HEK293 (cell line): ENCODE results near the gene KIAA1328.

ENCODE experiments used
- CTCF ChIA-PET: fragments of 350-600 bp; formaldehyde crosslinking; extraction: SDS; loops from one replicate; lab custom pipeline; 2021; ENCODE audit warnings: antibody characterized with exemption; lab: Yijun Ruan, JAX
- POLR2A ChIA-PET: fragments of 300-600 bp; formaldehyde crosslinking; extraction: SDS; loops from one replicate; lab custom pipeline; 2020; ENCODE audit warnings: antibody characterized with exemption, inconsistent platforms; lab: Yijun Ruan, JAX
- H3K27ac ChIP-seq: fragments of 200-500 bp; sonication (Bioruptor generic); 2 replicates; pipeline ENCODE4 v1.5.1; 2014; ENCODE audit warnings: low read depth, low read length, control low read depth, inconsistent platforms; ENCODE audit errors: extremely low read depth
- H3K36me3 ChIP-seq, 2 experiments: fragments of 200-500 bp in 1 of 2; sonication (Bioruptor generic) in 1 of 2; 1 replicate in 1 of 2; 2 replicates in 1 of 2; pipeline ENCODE4 v1.5.1; 2014 to 2017; ENCODE audit warnings: inconsistent platforms in 2 of 2, low read length in 2 of 2; ENCODE audit not compliant: control insufficient read depth in 2 of 2, insufficient read depth in 1 of 2
- H3K4me1 ChIP-seq: fragments of 200-500 bp; sonication (Bioruptor generic); 2 replicates; pipeline ENCODE4 v1.5.1; 2014; ENCODE audit warnings: mild to moderate bottlenecking, low read length, inconsistent platforms; ENCODE audit not compliant: control insufficient read depth, insufficient read depth
- H3K4me3 ChIP-seq: 2 replicates; pipeline ENCODE4 v1.5.1; 2011; ENCODE audit warnings: low read depth, mild to moderate bottlenecking, control low read depth, low read length, moderate library complexity
- H3K9me3 ChIP-seq: fragments of 200-500 bp; sonication (Bioruptor generic); 2 replicates; pipeline ENCODE4 v1.5.1; 2014; ENCODE audit warnings: low read depth, low read length, inconsistent platforms; ENCODE audit not compliant: control insufficient read depth, insufficient read depth
- FEZF1 ChIP-seq: fragments of 450-650 bp; formaldehyde crosslinking; IDR thresholded peaks from 2 replicates; pipeline ENCODE4 v1.5.1; 2016; ENCODE audit warnings: missing biosample characterization, missing genetic modification characterization
- GLI4 ChIP-seq: fragments of 450-650 bp; formaldehyde crosslinking; IDR thresholded peaks from 2 replicates; pipeline ENCODE4 v1.5.1; 2016; ENCODE audit warnings: missing biosample characterization, missing genetic modification characterization
- GLIS1 ChIP-seq: fragments of 450-650 bp; formaldehyde crosslinking; IDR thresholded peaks from 2 replicates; pipeline ENCODE4 v1.5.1; 2016; ENCODE audit warnings: missing biosample characterization, missing genetic modification characterization
- KLF7 ChIP-seq: fragments of 450-650 bp; formaldehyde crosslinking; IDR thresholded peaks from 2 replicates; pipeline ENCODE4 v1.5.1; 2016; ENCODE audit warnings: missing biosample characterization, missing genetic modification characterization, borderline replicate concordance
- SCRT2 ChIP-seq: fragments of 450-650 bp; formaldehyde crosslinking; IDR thresholded peaks from 2 replicates; pipeline ENCODE4 v1.5.1; 2016; ENCODE audit warnings: missing biosample characterization, missing genetic modification characterization
- TRIM28 ChIP-seq: IDR thresholded peaks from 2 replicates; pipeline ENCODE4 v1.6.1; 2011; ENCODE audit warnings: low read length, control low read depth, borderline replicate concordance
- ZBTB11 ChIP-seq: fragments of 450-650 bp; formaldehyde crosslinking; conservative IDR thresholded peaks from 2 replicates; pipeline ENCODE4 v1.5.1; 2016; ENCODE audit warnings: low read depth, missing biosample characterization, missing genetic modification characterization
- ZBTB20 ChIP-seq: fragments of 450-650 bp; formaldehyde crosslinking; IDR thresholded peaks from 2 replicates; pipeline ENCODE4 v1.5.1; 2016; ENCODE audit warnings: missing biosample characterization, missing genetic modification characterization
- ZBTB8A ChIP-seq: fragments of 450-650 bp; formaldehyde crosslinking; IDR thresholded peaks from 2 replicates; pipeline ENCODE4 v1.5.1; 2016; ENCODE audit warnings: missing biosample characterization, missing genetic modification characterization
- ZFP3 ChIP-seq: fragments of 450-650 bp; formaldehyde crosslinking; IDR thresholded peaks from 2 replicates; pipeline ENCODE4 v1.5.1; 2016; ENCODE audit warnings: low read depth, missing biosample characterization, missing genetic modification characterization
- ZNF157 ChIP-seq: fragments of 450-650 bp; formaldehyde crosslinking; IDR thresholded peaks from 2 replicates; pipeline ENCODE4 v1.5.1; 2016; ENCODE audit warnings: missing biosample characterization, missing genetic modification characterization
- ZNF175 ChIP-seq: fragments of 450-650 bp; formaldehyde crosslinking; IDR thresholded peaks from 2 replicates; pipeline ENCODE4 v1.5.1; 2016; ENCODE audit warnings: missing biosample characterization, missing genetic modification characterization
- ZNF335 ChIP-seq: fragments of 450-650 bp; formaldehyde crosslinking; conservative IDR thresholded peaks from 2 replicates; pipeline ENCODE4 v1.5.1; 2016; ENCODE audit warnings: missing biosample characterization, missing genetic modification characterization
- ZNF404 ChIP-seq: fragments of 450-650 bp; formaldehyde crosslinking; IDR thresholded peaks from 2 replicates; pipeline ENCODE4 v1.5.1; 2017; ENCODE audit warnings: missing biosample characterization, missing genetic modification characterization
- ZNF426 ChIP-seq: fragments of 450-650 bp; formaldehyde crosslinking; IDR thresholded peaks from 2 replicates; pipeline ENCODE4 v1.5.1; 2017; ENCODE audit warnings: missing biosample characterization, missing genetic modification characterization, mild to moderate bottlenecking, inconsistent platforms, moderate library complexity
- ZNF449 ChIP-seq: fragments of 450-650 bp; formaldehyde crosslinking; IDR thresholded peaks from 2 replicates; pipeline ENCODE4 v1.5.1; 2017; ENCODE audit warnings: missing biosample characterization, mild to moderate bottlenecking, missing genetic modification characterization, moderate library complexity
- ZNF555 ChIP-seq: fragments of 450-650 bp; formaldehyde crosslinking; conservative IDR thresholded peaks from 2 replicates; pipeline ENCODE4 v1.5.1; 2017; ENCODE audit warnings: missing biosample characterization, mild to moderate bottlenecking, missing genetic modification characterization, inconsistent platforms
- ZNF654 ChIP-seq: fragments of 450-650 bp; formaldehyde crosslinking; IDR thresholded peaks from 2 replicates; pipeline ENCODE4 v1.5.1; 2016; ENCODE audit warnings: low read depth, missing biosample characterization, missing genetic modification characterization
- ZNF670 ChIP-seq: fragments of 450-650 bp; formaldehyde crosslinking; IDR thresholded peaks from 2 replicates; pipeline ENCODE4 v1.5.1; 2016; ENCODE audit warnings: missing biosample characterization, missing genetic modification characterization, low read depth
- ZNF830 ChIP-seq: fragments of 450-650 bp; IDR thresholded peaks from 2 replicates; pipeline ENCODE4 v1.5.0; 2018; ENCODE audit warnings: missing biosample characterization, missing genetic modification characterization, low read depth, mild to moderate bottlenecking, moderate library complexity
- TF ChIP-seq, protein P1 (sequence below): fragments of 450-650 bp; formaldehyde crosslinking; IDR thresholded peaks from 2 replicates; pipeline ENCODE4 v1.5.1; 2017; ENCODE audit warnings: missing biosample characterization, missing genetic modification characterization
- TF ChIP-seq, protein P2 (sequence below): fragments of 450-650 bp; formaldehyde crosslinking; IDR thresholded peaks from 2 replicates; pipeline ENCODE4 v1.5.1; 2016; ENCODE audit warnings: missing biosample characterization, missing genetic modification characterization
- TF ChIP-seq, protein P3 (sequence below): fragments of 450-650 bp; formaldehyde crosslinking; IDR thresholded peaks from 2 replicates; pipeline ENCODE4 v1.5.1; 2016; ENCODE audit warnings: missing biosample characterization, missing genetic modification characterization, borderline replicate concordance

KIAA1328 gene

DNA sequence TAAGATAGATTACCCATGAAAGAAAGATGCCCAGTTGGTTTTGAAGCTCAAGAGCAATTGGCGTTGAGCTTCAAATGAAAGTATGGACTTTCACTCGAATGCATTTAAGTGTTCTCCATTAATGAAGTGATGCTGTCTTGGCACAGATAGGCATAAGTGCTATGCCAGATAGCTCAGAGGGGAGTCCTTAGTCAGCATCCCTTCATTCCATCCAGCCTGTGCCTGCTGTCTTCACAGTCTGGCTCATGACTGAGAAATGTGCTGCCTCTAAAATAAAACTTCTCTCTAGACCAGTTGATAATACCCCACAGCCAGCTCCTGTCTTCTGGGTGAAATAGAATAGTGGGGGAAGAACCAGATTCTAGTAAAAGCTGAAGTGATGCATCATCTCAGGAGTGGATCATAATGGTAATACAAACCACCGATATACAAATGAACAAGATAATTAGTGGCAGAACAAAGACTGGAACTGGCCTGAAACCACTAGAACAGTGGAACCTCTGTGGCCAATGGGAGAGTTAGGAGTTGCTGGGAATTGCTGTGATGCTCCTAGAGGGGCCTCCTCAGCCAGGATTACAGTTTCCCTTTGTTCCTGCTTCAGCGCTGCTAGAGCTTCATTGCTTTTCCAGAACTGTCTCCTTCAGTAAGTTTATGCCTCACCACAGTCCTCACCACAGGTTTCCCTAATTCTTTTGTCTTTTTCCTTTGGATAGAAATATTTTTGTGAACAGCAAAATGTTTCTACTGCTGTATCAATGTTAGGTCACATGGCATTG lies 359.3 kb downstream of the KIAA1328 start:
- ChIA-PET CTCF (no interaction called here), POLR2A (no interaction called here)
- H3K4me1 ChIP-seq = no peaks in the 10 kb centered on the region
- no peak overlapping the region for H3K27ac ChIP-seq
- no peaks in the 10 kb centered on the region for H3K36me3 ChIP-seq
- H3K9me3 ChIP-seq = no peaks in the 10 kb centered on the region
- H3K4me3 ChIP-seq = no peak overlapping the region
- TF ChIP-seq TRIM28 = no peak
- TF ChIP-seq ZNF157 (tag by site-specific recombination) = no peak
- no peak for TF ChIP-seq FEZF1
- TF ChIP-seq SCRT2 (tag by site-specific recombination) = no peak
- no peak for TF ChIP-seq ZNF335 (tag by site-specific recombination)
- no peak for TF ChIP-seq ZNF670
- no peak for TF ChIP-seq ZNF654 (tag by site-specific recombination)

DNA sequence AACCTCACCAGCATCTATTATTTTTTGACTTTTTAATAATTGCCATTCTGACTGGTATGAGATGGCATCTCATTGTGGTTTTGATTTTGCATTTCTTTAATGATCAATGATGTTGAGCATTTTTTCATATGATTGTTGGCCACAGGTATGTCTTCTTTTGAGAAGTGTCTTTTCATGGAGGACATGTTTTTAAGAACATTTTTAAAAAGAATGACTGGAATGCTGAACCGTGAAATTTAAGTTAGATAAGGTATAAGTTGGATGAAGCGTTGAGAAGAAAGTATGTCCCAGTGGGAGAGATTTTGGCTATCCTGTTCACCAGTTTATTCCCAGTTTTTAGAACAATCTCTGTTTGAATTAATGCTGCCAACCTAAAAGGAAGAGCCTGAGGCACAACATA lies 370.8 kb downstream of the KIAA1328 start:
- Histone ChIP-seq H3K9me3 (no peaks in the 10 kb centered on the region), H3K27ac (no peak overlapping the region), H3K4me3 (no peak overlapping the region), H3K4me1 (no peaks in the 10 kb centered on the region), H3K36me3 (no peaks in the 10 kb centered on the region)
- CTCF ChIA-PET = interaction anchor here (0.6 kb wide), 1 partner anchor 526 kb away, joined by 5 read pairs; no protein-coding TSS in a partner anchor
- POLR2A ChIA-PET = no interaction called here
- no peak for TF ChIP-seq GLIS1 (tag by site-specific recombination)
- TF ChIP-seq ZNF555 (tag by site-specific recombination) = no peak
- TF ChIP-seq ZBTB20 (tag by site-specific recombination) = no peak
- TF ChIP-seq, protein P1, sequence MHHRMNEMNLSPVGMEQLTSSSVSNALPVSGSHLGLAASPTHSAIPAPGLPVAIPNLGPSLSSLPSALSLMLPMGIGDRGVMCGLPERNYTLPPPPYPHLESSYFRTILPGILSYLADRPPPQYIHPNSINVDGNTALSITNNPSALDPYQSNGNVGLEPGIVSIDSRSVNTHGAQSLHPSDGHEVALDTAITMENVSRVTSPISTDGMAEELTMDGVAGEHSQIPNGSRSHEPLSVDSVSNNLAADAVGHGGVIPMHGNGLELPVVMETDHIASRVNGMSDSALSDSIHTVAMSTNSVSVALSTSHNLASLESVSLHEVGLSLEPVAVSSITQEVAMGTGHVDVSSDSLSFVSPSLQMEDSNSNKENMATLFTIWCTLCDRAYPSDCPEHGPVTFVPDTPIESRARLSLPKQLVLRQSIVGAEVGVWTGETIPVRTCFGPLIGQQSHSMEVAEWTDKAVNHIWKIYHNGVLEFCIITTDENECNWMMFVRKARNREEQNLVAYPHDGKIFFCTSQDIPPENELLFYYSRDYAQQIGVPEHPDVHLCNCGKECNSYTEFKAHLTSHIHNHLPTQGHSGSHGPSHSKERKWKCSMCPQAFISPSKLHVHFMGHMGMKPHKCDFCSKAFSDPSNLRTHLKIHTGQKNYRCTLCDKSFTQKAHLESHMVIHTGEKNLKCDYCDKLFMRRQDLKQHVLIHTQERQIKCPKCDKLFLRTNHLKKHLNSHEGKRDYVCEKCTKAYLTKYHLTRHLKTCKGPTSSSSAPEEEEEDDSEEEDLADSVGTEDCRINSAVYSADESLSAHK (tag by site-specific recombination) = no peak
- no peak for TF ChIP-seq ZBTB11 (tag by site-specific recombination)
- TF ChIP-seq, protein P2, sequence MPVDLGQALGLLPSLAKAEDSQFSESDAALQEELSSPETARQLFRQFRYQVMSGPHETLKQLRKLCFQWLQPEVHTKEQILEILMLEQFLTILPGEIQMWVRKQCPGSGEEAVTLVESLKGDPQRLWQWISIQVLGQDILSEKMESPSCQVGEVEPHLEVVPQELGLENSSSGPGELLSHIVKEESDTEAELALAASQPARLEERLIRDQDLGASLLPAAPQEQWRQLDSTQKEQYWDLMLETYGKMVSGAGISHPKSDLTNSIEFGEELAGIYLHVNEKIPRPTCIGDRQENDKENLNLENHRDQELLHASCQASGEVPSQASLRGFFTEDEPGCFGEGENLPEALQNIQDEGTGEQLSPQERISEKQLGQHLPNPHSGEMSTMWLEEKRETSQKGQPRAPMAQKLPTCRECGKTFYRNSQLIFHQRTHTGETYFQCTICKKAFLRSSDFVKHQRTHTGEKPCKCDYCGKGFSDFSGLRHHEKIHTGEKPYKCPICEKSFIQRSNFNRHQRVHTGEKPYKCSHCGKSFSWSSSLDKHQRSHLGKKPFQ = no peak
- no peak for TF ChIP-seq ZNF335 (tag by site-specific recombination)
- TF ChIP-seq, protein P3, sequence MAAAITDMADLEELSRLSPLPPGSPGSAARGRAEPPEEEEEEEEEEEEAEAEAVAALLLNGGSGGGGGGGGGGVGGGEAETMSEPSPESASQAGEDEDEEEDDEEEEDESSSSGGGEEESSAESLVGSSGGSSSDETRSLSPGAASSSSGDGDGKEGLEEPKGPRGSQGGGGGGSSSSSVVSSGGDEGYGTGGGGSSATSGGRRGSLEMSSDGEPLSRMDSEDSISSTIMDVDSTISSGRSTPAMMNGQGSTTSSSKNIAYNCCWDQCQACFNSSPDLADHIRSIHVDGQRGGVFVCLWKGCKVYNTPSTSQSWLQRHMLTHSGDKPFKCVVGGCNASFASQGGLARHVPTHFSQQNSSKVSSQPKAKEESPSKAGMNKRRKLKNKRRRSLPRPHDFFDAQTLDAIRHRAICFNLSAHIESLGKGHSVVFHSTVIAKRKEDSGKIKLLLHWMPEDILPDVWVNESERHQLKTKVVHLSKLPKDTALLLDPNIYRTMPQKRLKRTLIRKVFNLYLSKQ (tag by site-specific recombination) = no peak
- no peak for TF ChIP-seq ZFP3 (tag by site-specific recombination)
- TF ChIP-seq ZNF426 (tag by site-specific recombination) = no peak
- TF ChIP-seq KLF7 (tag by site-specific recombination) = no peak
- no peak for TF ChIP-seq ZNF175
- TF ChIP-seq GLI4 (tag by site-specific recombination) = no peak
- no peak for TF ChIP-seq ZBTB8A (tag by site-specific recombination)
- no peak for TF ChIP-seq ZNF830 (tag by site-specific recombination)
- no peak for TF ChIP-seq ZNF449 (tag by site-specific recombination)
- no peak for TF ChIP-seq ZNF404 (tag by site-specific recombination)
